Activated T-cell treated with anti-CD3 and anti-CD28 coated beads, Interleukin-2, amount 50 U/mL, for 48 hours (primary cell): ENCODE data around the gene COL26A1.
"Not testable (repeated sequence)": the region's sequence is repeated elsewhere in the genome, so short reads cannot be mapped to it uniquely, and the experiment has no call there.

Source experiments
- DNase-seq, 2 experiments: peaks; one replicate each; pipeline ENCODE4 v3.0.0-alpha.2; 2020

The COL26A1 gene

DNA sequence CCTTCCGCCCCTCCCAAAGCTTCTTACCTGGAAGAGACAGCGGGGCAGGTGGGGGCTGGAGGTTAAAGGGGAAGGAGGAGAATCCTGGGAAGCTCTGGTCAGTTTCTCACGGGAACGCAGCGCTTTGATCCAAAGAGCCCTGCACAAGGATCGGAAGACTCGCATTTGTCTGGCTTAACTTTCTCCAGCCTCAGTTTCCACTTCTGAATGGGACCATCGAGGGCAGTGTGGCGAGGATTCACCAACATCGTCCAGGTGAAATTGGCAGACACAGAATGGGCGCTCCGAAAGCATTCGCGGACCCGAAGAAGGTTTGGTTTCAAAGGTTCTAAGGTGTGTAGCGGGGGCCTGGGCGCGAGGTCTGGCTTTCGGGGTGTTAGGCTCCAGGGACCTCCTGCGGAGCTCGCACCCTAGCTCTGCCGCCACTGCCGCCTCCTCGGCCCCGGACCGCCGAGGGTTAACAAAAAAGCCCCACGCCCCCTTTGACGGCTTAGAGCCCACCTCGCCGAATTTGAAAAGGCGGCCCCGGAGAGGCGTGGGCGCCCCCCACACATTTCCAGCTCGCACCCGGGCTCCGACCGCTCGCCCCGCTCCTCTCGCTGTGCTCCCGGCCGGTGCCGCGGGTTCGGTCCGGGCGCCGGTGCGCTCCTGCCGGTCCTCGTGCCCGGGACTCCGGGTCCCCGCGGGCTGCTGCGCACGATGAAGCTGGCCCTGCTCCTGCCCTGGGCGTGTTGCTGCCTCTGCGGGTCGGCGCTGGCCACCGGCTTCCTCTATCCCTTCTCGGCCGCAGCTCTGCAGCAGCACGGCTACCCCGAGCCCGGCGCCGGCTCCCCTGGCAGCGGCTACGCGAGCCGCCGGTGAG lies at the start of gene COL26A1:
COL26A1 (plus strand) TSS at position 542 of the 862 bp plus-strand sequence; CDS start at position 700, 158 bp downstream.
- peak; percentile 34 to 38 for DNase-seq

DNA sequence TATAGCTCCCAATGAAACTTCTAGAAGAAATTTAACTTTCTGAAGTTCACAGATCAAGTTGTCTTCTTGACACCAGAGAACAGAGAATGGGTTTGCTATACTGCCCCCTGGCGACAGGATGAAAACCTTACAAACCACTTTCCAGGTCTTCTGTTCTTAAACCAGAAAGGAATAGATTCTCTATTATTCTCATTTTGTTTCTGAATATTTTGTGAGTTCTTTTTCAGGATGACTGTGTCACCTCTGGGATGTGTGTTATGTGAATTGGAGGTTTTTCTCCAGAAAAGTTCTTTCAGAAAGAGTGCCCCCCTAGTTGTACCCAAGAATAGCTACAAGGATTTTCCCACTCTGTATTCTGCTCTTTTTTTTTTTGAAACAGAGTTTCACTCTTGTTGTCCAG lies 47.3 kb upstream of the COL26A1 start:
- peak; percentile 57 to 63 for DNase-seq

DNA sequence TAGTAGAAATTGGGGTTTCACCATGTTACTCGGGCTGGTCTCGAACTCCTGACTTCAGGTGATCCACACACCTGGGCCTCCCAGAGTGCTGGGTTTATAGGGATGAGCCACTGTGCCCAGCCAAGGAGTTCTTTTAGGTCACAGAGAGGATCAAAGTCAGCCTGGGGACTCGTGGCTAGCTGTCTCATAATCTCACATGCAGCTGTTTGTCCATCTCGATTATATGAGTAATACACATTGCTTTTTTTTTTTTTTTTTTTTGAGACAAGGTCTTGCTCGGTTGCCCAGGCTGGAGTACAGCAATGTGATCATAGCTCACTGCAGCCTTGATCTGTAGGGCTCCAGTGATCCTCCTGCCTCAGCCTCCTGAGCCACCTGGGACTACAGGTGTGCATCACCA lies 43.3 kb upstream of the COL26A1 start:
- DNase-seq, result no peak

DNA sequence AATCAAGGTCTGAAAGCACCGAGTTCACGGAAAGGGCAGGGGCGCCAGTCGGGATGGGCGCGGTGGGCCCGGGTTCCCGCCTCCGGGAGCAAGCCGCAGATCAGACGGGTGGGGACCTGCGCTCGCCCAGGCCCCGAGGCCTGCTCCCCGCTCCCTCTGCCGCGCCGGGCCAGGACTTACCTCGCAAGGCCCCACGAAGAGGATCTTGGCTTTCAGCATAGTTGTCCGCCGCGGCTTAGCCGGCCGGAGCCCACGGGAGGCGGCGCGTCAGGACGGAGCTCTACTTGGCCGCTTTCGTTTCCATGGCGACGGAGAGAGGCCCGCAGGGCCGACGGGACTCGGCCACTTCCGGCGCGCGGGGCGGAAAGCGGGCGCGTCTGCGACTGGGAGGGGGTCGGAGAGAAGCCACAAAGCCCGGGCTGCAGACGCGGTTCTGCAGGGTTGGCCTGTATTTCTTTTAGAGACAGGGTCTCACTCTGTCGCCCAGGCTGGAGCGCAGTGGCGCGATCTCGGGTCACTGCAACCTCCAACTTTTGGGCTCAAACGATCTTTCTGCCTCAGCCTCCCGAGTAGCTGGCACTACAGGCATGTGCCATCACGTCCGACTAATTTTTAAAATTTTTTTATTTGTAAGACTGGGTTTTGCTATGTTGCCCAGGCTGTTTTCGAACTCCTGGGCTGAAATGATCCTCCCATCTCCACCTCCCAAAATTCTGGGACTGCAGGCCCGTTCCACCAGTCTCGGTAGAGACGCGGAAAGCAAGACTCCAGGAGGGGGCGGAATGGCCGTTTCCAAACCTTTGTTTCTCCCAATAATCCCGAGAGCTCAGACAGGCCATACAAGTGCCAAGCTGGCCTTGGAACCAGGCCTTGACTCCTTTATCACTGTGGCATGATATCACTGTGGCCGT lies 40.9 kb upstream of the COL26A1 start, which contains the start of gene IFT22:
IFT22 (minus strand) TSS at position 322 of the 911 bp plus-strand sequence; CDS start at position 219, 103 bp downstream.
- DNase-seq, result peak; percentile 87 to 89

DNA sequence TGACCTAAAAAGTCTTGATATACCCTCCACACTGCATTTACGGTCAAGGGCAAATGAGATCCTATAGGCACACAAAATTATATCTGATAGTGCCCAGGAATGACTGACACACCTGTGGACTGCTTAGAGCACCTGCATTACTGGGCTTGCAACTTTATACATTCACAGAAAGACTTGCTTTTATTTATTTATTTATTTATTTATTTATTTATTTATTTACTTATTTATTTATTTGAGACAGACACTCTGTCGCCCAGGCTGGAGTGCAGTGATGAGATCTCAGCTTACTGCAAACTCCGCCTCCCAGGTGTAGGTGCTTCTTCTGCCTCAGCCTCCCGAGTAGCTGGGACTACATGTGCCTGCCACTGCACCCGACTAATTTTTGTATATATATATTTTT lies 34.5 kb upstream of the COL26A1 start:
- no peak for DNase-seq

DNA sequence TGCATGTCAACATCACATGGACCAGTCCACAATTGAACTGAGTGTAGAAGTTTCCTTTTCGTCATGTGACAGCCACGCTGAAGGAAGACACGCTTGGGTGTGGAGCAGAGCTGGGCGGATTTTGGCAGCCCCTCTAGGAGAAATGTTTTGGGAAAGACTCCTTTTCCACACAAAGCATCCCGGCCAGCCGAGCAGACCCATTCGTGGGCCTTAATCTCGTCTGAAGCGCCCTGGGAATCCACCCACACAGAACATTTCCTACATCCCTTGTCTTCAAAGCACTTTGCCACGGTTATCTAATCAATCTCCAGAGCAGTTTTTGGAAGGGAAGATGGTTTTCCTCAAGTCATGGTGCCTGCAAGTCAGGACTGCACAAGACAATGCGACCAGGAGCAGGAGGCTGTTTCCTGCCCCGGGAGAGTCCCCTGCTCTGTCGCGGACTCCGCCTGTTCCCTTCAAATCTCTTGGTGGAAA lies 32.6 kb upstream of the COL26A1 start:
- no peak for DNase-seq

DNA sequence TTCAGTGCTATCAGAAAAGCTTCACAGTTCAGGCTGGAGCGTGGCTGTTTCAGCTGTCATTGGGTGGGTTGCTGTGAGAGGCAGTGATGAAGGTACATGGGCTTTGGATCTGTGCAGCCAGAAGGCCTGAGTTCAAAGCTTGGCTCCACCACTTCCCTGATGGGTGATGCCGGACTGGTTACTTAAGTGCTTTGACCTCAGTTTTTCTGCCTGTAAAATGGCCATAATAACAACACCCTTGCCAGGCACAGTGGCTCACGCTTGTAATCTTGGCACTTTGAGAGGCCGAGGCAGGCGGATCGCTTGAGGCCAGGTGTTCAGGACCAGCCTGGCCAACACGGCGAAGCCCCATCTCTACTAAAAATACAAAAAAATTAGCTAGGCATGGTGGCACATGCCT lies 30.6 kb upstream of the COL26A1 start:
- DNase-seq, result no peak

DNA sequence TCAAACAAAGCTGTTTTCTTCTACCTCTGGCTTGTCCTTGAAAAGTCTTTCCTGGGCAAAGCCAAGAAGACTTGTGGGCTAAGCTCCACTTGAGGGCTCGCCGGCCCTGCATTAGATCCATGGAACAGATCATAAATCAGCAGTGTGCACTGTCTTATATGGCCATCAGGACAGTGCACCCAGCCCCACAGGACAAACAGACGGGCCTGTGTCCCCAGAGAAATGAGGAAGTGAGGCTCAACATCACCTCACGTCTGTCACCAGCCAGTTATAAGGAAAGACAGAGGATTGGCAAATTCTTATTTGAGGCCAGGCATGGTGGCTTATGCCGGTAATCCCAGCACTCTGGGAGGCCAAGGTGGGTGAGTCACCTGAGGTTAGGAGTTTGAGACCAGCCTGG lies 28.8 kb upstream of the COL26A1 start:
- DNase-seq, result no peak

DNA sequence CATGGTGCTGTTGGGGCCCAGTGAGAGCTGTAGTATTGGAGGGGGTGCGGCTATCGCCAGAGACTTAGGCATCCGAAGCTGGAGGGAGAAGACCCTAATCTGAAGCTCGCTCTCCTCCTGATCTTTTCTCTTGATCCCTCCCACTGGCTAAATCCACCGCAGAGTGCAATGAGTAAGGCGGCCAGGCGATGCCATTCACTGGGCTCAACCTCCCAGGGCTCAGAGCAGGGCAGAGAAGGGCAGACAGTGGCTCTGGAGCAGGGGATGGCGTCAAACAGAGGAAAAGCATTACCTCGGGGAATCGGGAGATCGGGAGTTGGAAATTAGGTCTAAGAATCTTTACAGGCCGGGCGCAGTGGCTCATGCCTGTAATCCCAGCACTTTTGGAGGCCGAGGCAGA lies 22.3 kb upstream of the COL26A1 start:
- no peak for DNase-seq

DNA sequence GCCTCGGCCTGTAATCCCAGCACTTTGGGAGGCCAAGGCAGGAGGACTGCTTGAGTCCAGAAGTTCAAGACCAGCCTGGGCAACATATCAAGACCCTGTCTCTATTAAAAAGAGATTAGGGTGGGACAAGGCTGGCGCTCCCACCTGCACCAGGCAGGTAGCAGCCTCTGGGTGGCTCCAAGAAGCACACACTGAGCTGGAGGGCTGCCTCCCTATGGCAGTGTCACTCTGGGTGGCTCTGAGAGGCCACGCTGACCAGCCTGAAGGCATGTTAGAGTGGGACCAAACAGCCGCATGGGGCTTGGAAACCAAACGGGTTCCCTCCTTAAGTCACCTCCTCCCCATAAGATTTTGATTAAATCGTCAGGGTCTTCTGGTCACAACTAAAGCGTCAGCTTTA lies 19.8 kb upstream of the COL26A1 start:
- DNase-seq, result no peak

DNA sequence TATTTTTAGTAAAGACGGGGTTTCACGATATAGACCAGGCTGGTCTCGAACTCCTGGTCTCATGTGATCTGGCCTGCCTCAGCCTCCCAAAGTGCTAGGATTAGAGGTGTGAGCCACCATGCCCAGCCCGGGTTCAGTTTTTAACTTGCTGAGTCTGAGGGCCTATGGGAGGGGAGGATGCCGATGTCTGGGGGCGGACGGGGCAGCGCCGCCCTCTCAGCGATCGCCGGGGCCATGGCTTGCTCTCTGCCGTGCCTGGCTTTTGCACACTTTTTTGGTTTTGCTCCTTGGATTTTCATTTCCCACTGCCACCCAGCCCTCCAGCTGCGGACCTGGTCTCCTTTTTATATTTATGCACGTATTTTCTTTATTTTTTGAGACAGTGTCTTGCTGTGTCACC lies 15.2 kb upstream of the COL26A1 start:
- DNase-seq, result no peak

DNA sequence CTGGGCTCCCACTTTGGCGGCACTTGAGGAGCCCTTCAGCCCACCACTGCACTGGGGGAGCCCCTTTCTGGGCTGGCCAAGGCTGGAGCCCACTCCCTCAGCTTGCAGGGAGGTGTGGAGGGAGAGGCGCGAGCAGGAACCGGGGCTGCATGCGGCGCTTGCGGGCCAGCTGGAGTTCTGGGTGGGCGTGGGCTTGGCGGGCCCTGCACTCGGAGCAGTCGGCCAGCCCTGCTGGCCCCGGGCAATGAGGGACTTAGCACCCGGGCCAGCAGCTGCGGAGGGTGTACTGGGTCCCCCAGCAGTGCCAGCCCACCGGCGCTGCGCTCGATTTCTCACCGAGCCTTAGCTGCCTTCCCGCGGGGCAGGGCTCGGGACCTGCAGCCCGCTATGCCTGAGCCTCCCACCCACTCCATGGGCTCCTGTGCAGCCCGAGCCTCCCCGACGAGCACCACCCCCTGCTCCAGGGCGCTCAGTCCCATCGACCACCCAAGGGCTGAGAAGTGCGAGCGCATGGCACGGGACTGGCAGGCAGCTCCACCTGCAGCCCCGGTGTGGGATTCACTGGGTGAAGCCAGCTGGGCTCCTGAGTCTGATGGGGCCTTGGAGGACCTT lies 14.1 kb upstream of the COL26A1 start:
- not testable (repeated sequence) for DNase-seq

DNA sequence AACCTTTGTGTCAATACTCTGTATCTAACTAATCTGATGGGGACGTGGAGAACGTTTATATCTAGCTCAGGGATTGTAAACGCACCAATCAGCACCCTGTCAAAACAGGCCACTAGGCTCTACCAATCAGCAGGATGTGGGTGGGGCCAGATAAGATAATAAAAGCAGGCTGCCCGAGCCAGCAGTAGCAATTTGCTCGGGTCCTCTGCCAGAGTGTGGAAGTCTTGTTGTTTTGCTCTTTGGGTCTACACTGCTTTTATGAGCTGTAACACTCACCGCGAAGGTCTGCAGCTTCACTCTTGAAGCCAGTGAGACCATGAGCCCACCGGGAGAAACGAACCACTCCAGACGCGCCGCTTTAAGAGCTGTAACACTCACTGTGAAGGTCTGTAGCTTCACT lies 13.4 kb upstream of the COL26A1 start:
- DNase-seq, result not testable (repeated sequence)

DNA sequence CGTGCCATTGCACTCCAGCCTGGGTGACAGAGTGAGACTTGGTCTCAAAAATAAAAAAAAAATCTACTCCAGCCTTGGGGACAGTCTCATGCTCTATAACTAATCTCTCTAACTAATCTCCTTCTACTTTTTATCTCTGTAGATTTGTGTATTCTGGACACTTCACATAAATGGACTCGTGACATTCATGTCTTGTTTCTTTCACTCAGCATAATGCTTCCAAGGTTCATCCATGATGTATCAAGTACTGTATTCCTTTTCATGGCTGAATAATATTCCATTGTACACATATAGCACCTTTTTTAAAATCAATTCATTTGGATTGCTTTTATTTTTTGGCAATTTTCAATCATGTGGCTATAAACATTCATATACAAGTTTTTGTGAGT lies 9.8 kb upstream of the COL26A1 start:
- no peak for DNase-seq

DNA sequence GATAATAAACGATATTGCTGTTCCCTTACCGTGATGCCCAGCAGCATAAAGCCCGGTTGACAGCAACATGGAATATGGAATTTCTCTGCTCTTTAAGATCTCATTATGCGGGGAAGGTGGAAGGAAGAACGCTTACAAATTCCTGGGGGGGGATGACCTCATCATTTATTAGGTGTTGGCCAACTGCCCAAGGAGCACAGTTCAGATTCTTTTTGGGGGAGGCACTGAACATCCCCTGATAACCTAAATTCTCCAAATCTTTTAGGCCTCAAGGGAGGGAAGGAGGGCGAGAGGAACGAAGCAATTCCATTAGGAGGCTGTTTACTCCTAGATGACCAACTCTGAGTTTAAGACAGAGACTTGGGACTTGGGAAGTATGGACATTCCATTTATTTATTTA lies 5.2 kb upstream of the COL26A1 start:
- DNase-seq, result no peak

DNA sequence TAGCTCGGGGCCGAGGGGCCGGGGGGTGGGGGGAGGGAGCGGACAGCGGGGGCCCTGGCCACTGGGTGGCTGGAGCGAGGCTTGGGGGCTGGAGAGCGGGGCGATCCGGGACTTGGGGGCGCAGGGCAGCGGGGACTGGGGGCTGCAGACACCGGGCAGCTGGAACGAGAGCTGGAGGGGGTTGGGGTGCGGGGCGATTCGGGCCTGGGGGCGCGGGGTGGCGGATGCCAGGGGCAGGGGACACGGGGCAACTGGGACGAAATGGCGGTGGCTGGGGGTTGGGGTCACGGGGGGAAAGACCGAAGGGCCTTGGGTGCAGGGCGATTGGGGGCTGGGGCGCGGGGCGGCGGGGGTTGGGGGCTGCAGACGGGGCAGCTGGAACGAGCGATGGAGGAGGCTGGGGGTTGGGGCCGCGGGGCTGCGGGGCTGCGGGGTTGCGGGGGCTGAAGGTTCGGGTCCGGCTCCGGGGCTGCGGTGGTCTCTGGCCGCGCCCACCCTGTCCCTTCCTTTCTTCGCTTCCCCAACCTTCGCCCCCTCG lies 590 bp downstream of the COL26A1 start:
- DNase-seq, result no peak

DNA sequence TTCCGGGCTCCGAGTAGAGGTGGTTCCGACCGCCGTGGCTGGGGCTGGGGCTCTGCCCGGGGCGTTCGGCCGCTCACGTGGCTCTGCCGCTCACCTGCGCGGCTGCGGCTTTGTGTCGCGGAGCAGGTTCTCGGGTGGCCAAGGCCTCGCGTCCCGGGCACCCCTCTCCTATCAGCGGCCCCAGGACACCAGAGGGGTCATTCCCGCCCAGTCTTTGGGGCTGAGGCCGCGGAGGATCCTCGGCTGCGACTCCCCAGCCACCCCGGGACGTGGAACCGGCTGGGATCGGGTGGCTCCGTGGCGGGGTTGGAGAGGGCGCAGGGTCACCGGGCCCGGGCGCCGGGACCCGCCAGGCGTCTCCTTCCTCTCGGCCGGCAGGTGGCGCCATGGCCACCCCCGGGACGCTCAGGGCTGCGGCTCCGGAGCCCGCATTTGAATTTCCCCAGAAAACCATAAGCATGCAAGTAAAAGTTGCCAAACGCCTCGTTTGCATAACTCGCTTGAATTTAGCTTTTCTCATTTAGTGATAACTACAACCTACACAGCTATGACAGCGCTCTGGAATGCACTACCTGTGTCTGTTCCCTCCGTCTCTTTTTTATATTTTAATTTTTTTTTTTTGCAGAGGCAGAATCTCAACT lies 1.2 kb downstream of the COL26A1 start:
- peak; percentile 79 to 84 for DNase-seq

DNA sequence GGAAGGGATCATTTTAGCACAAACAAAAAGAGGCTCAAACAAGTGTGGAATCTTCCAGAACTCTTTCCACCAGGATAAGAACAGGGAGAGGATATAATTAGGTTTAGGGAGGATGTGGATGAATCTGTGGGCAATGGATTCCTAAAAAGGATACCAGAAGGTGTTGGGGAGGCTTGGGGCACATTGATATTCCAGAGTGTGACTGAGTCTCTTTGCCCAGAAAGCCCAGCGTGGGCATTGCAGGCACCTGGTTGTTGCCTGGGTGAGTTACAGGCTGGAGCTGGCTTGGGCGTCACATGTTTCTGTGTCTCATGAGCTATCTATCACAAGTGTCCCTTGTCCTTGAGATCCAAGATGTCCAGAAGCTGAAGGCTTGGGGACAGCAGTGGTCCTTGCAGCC lies 3.3 kb downstream of the COL26A1 start:
- no peak for DNase-seq

DNA sequence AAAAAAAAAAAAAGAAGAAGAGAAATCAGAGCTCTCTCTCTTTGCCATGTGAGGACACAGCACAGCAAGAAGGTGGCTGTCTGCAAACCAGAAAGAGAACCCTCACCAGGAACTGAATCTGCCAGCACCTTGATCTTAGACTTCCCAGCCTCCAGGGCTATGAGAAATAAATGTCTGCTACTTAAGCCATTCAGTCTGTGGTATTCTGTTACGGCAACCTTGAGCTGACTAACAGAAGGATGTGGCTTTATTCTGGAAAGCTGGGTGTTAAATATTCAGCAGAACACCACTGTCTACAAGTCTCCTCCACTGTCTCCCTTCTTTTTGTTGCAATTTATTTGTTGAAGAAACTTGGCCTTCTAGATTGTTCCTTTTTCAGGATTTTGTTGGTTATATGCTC lies 5.0 kb downstream of the COL26A1 start:
- no peak for DNase-seq

DNA sequence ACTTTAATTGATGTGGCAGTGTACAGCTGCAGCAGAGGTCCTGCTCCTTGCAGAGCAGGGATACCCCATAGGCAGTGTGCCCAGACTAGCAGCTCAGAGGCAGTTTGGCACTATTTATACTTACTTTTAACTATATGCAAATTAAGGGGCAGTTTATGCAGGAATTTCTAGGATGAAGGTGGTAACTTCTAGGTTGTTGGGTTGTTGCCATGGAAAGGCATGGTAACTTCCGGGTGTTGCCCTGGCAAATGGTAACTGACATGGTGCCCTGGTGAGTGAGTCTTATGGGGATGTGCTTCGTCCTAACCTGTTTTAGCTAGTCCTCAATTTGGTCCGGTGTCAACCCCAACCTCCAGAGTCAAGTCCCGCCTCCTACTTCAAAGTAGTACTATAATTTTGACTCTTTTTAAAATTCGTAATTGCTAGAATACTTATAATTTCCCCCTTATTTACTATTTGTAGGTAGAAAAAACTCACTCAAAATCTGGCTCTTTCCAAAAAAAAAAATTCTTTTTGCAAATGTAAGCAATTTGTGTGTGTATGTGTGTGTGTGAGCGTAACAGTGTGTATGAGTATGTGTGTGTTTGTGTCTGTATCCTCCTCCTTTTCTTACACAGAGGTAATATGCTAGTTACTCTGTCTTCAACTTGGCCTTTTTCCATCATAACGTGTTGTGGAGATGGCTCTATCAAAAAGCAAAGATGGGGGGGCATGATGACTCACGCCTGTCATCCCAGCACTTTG lies 5.9 kb downstream of the COL26A1 start:
- DNase-seq, result no peak

DNA sequence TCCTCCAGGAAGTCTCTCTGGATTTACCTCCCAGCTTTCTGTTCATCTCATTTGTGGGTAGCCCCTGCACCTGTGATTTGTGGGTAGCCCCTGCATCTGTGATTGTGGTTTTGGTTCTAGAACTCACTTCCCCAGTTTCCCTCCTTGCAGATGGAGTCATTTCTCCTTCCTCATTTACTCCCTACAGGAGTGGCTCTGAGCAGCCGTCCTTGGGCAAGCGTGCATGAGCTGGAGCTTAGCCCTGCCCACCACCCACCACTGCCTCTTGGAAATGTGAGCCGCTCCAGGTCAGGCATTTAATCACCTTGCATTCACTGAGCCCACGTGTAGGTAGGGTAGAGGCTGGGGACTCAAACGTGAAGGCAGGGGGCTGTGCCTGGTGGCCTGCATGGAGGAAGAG lies 8.2 kb downstream of the COL26A1 start:
- DNase-seq, result no peak
